GM10847 (cell line): ENCODE results near the gene BBS9.

ENCODE experiments used
- POLR2A ChIP-seq: IDR thresholded peaks from 2 replicates; pipeline ENCODE4 v1.6.1; 2011; ENCODE audit not compliant: insufficient read length; ENCODE audit errors: extremely low read depth

The BBS9 gene

GRCh38 chr7:33418251-33418701 is 288.9 kb downstream of the BBS9 start:
- no peak for TF ChIP-seq POLR2A

GRCh38 chr7:33420311-33420940 is 291.1 kb downstream of the BBS9 start:
- TF ChIP-seq POLR2A: no peak

- no peak for TF ChIP-seq POLR2A
These were observed 292.1 kb downstream of the BBS9 start for GRCh38 chr7:33421429-33421828.

GRCh38 chr7:33422141-33422540 is 292.8 kb downstream of the BBS9 start:
- no peak for TF ChIP-seq POLR2A

GRCh38 chr7:33422825-33423645 is 293.7 kb downstream of the BBS9 start:
- no peak for TF ChIP-seq POLR2A

GRCh38 chr7:33423646-33424020 is 294.3 kb downstream of the BBS9 start:
- TF ChIP-seq POLR2A: no peak

GRCh38 chr7:33425395-33425794 is 296.0 kb downstream of the BBS9 start:
- no peak for TF ChIP-seq POLR2A

- no peak for TF ChIP-seq POLR2A
These were observed 296.7 kb downstream of the BBS9 start for GRCh38 chr7:33425929-33426678.

GRCh38 chr7:33428415-33428814 is 299.1 kb downstream of the BBS9 start:
- no peak for TF ChIP-seq POLR2A

- TF ChIP-seq POLR2A: no peak
These were observed 302.2 kb downstream of the BBS9 start for GRCh38 chr7:33431543-33431942.

- no peak for TF ChIP-seq POLR2A
These were observed 303.5 kb downstream of the BBS9 start for GRCh38 chr7:33432821-33433220.

- TF ChIP-seq POLR2A: no peak
These were observed 304.0 kb downstream of the BBS9 start for GRCh38 chr7:33433357-33433756.

GRCh38 chr7:33444511-33444910 is 315.1 kb downstream of the BBS9 start:
- no peak for TF ChIP-seq POLR2A

GRCh38 chr7:33446551-33446950 is 317.2 kb downstream of the BBS9 start:
- no peak for TF ChIP-seq POLR2A

- TF ChIP-seq POLR2A: no peak
These were observed 318.7 kb downstream of the BBS9 start for GRCh38 chr7:33448035-33448434.

GRCh38 chr7:33449847-33450246 is 320.5 kb downstream of the BBS9 start:
- TF ChIP-seq POLR2A: no peak
